Measurements from ENCODE around the gene TTLL6. TPM values are rescaled to one million over a fixed set of nuclear protein-coding genes. Genes with fewer than 3 reads are reported as not detected.

Gene TTLL6
- total RNA-seq, 1 donor = not detected

DNA sequence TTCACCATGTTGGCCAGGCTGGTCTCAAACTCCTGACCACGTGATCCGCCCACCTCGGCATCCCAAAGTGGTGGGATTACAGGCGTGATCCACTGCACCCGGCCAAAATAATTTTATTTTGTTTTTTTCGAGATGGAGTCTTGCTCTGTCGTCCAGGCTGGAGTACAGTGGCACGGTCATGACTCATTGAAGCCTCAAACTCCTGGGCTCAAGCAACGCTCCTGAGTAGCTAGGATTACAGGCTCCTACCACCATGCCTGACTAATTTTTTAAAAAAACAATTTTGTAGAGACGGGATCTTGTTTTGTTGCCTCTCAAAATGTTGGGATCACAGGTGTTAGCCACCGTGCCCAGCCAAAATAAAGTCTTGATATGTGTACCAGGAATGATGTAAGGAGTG lies 2.4 kb upstream of the TTLL6 start:
- Histone ChIP-seq H3K36me3 (ENCODE audit: insufficient read depth, low read length) (no peaks in the 10 kb centered on the region), H3K79me2 (ENCODE audit: insufficient read depth, low read length) (no peaks in the 10 kb centered on the region), H2AFZ (ENCODE audit: low read length) (no peak overlapping the region), H3K4me3 (ENCODE audit: insufficient read depth, low read length) (no peak overlapping the region), H3K27ac (ENCODE audit: low read depth, low read length) (no peak overlapping the region), H3K27me3 (ENCODE audit: insufficient read depth, low read length) (peaks cover 13% of the 10 kb centered on the region), H3K4me1 (ENCODE audit: insufficient read depth, low read length) (no peaks in the 10 kb centered on the region), H3K9me3 (ENCODE audit: low read depth, low read length) (no peaks in the 10 kb centered on the region), H4K20me1 (ENCODE audit: insufficient read depth, low read length) (no peaks in the 10 kb centered on the region), H3K4me2 (ENCODE audit: insufficient read depth, low read length) (no peak overlapping the region)
- TF ChIP-seq, protein P1, sequence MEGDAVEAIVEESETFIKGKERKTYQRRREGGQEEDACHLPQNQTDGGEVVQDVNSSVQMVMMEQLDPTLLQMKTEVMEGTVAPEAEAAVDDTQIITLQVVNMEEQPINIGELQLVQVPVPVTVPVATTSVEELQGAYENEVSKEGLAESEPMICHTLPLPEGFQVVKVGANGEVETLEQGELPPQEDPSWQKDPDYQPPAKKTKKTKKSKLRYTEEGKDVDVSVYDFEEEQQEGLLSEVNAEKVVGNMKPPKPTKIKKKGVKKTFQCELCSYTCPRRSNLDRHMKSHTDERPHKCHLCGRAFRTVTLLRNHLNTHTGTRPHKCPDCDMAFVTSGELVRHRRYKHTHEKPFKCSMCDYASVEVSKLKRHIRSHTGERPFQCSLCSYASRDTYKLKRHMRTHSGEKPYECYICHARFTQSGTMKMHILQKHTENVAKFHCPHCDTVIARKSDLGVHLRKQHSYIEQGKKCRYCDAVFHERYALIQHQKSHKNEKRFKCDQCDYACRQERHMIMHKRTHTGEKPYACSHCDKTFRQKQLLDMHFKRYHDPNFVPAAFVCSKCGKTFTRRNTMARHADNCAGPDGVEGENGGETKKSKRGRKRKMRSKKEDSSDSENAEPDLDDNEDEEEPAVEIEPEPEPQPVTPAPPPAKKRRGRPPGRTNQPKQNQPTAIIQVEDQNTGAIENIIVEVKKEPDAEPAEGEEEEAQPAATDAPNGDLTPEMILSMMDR (IDR thresholded peaks at IDR 0.05; ENCODE audit: extremely low read depth, low read depth, low read length) = no peak
- DNase-seq (ENCODE audit: insufficient read length, low spot score, missing footprints) = no peak

GRCh38 chr17:48818361-48818841 lies 1.4 kb upstream of the TTLL6 start:
- no peak overlapping the region for H3K4me2 ChIP-seq (ENCODE audit: insufficient read depth, low read length)
- TF ChIP-seq, protein P1 (IDR thresholded peaks at IDR 0.05; ENCODE audit: extremely low read depth, low read depth, low read length) = no peak
- H3K4me3 ChIP-seq (ENCODE audit: insufficient read depth, low read length) = no peak overlapping the region
- H3K79me2 ChIP-seq (ENCODE audit: insufficient read depth, low read length) = no peaks in the 10 kb centered on the region
- no peaks in the 10 kb centered on the region for H3K36me3 ChIP-seq (ENCODE audit: insufficient read depth, low read length)
- no peaks in the 10 kb centered on the region for H3K4me1 ChIP-seq (ENCODE audit: insufficient read depth, low read length)
- peak overlapping the region; percentile 3 for H2AFZ ChIP-seq (ENCODE audit: low read length)
- H3K27ac ChIP-seq (ENCODE audit: low read depth, low read length) = no peak overlapping the region
- H3K27me3 ChIP-seq (ENCODE audit: insufficient read depth, low read length) = peaks cover 18% of the 10 kb centered on the region
- DNase-seq (ENCODE audit: insufficient read length, low spot score, missing footprints) = no peak
- no peaks in the 10 kb centered on the region for H4K20me1 ChIP-seq (ENCODE audit: insufficient read depth, low read length)
- H3K9me3 ChIP-seq (ENCODE audit: low read depth, low read length) = no peaks in the 10 kb centered on the region

GRCh38 chr17:48816438-48816773 lies 623 bp downstream of the TTLL6 start:
- TF ChIP-seq, protein P1 (IDR thresholded peaks at IDR 0.05; ENCODE audit: extremely low read depth, low read depth, low read length) = no peak
- no peak for DNase-seq (ENCODE audit: insufficient read length, low spot score, missing footprints)
- peak overlapping the region; percentile 76 for H3K4me2 ChIP-seq (ENCODE audit: insufficient read depth, low read length)
- H3K4me3 ChIP-seq (ENCODE audit: insufficient read depth, low read length) = peak overlapping the region; percentile 60
- H3K79me2 ChIP-seq (ENCODE audit: insufficient read depth, low read length) = no peaks in the 10 kb centered on the region
- H3K4me1 ChIP-seq (ENCODE audit: insufficient read depth, low read length) = no peaks in the 10 kb centered on the region
- no peaks in the 10 kb centered on the region for H3K36me3 ChIP-seq (ENCODE audit: insufficient read depth, low read length)
- no peaks in the 10 kb centered on the region for H3K9me3 ChIP-seq (ENCODE audit: low read depth, low read length)
- no peak overlapping the region for H3K27ac ChIP-seq (ENCODE audit: low read depth, low read length)
- H2AFZ ChIP-seq (ENCODE audit: low read length) = peak overlapping the region; percentile 53
- no peaks in the 10 kb centered on the region for H4K20me1 ChIP-seq (ENCODE audit: insufficient read depth, low read length)
- peaks cover 32% of the 10 kb centered on the region for H3K27me3 ChIP-seq (ENCODE audit: insufficient read depth, low read length)

GRCh38 chr17:48815311-48815710 lies 1.7 kb downstream of the TTLL6 start:
- no peaks in the 10 kb centered on the region for H3K36me3 ChIP-seq (ENCODE audit: insufficient read depth, low read length)
- H3K4me3 ChIP-seq (ENCODE audit: insufficient read depth, low read length) = no peak overlapping the region
- no peak overlapping the region for H3K4me2 ChIP-seq (ENCODE audit: insufficient read depth, low read length)
- TF ChIP-seq, protein P1 (IDR thresholded peaks at IDR 0.05; ENCODE audit: extremely low read depth, low read depth, low read length) = no peak
- no peaks in the 10 kb centered on the region for H3K4me1 ChIP-seq (ENCODE audit: insufficient read depth, low read length)
- no peak overlapping the region for H3K27ac ChIP-seq (ENCODE audit: low read depth, low read length)
- DNase-seq (ENCODE audit: insufficient read length, low spot score, missing footprints) = no peak
- no peaks in the 10 kb centered on the region for H4K20me1 ChIP-seq (ENCODE audit: insufficient read depth, low read length)
- H3K27me3 ChIP-seq (ENCODE audit: insufficient read depth, low read length) = peaks cover 32% of the 10 kb centered on the region
- no peaks in the 10 kb centered on the region for H3K79me2 ChIP-seq (ENCODE audit: insufficient read depth, low read length)
- H2AFZ ChIP-seq (ENCODE audit: low read length) = no peak overlapping the region
- H3K9me3 ChIP-seq (ENCODE audit: low read depth, low read length) = no peaks in the 10 kb centered on the region

All from osteoblast (primary cell).